Measurements from ENCODE around the gene KCMF1. TPM values are rescaled to one million over a fixed set of nuclear protein-coding genes. Genes with fewer than 3 reads are reported as not detected.
"Not testable (repeated sequence)": the region's sequence is repeated elsewhere in the genome, so short reads cannot be mapped to it uniquely, and the experiment has no call there.

The KCMF1 gene
- 42.7 and 59.6 TPM in 2 replicates for total RNA-seq (2014; rRNA removed; shearing (Covaris generic); ENCODE audit: low replicate concordance)

GRCh38 chr2:84970868-84971509 lies at the start of gene KCMF1:
Gene KCMF1 (plus strand): TSS chr2:84971161. CDS start chr2:84971452, 291 bp downstream.
- in situ Hi-C loops (cut with HindIII; ENCODE audit: low pct_unique_long_range_greater_than_20kb, low sequenced_read_pairs), result no loop called here
- peak; percentile 58 for DNase-seq (ENCODE audit: low read depth)

- in situ Hi-C loops (cut with HindIII; ENCODE audit: low pct_unique_long_range_greater_than_20kb, low sequenced_read_pairs), result no loop called here
- DNase-seq (ENCODE audit: low read depth), result no peak
These were observed 48.0 kb upstream of the KCMF1 start for GRCh38 chr2:84923009-84923408.

- DNase-seq (ENCODE audit: low read depth), result peak; percentile 97
These were observed 46.5 kb upstream of the KCMF1 start for GRCh38 chr2:84924173-84925106.

DNA sequence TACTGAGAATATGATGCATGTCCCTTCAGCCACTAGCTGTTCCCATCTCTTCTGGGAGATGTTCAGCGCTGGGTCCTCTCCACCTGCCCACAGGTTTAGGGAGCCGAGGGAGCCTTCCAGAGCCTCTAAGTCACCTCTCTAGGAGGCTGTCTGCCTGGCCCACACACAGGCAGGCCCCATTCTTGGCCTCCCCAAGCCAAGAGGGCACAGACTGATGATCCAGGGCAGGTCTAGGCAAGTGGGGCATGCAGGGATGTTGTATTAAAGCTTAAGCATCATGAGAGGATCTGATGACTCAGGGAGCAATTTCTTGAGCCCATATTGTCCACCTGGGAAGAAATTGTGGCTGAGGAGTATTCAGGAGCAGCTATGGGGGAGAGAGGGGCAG lies 45.6 kb upstream of the KCMF1 start:
- in situ Hi-C loops (cut with HindIII; ENCODE audit: low pct_unique_long_range_greater_than_20kb, low sequenced_read_pairs), result no loop called here
- DNase-seq (ENCODE audit: low read depth), result no peak

More at GRCh38 chr2:84924173-84925106, 46.5 kb upstream of the KCMF1 start:
- in situ Hi-C loops (cut with HindIII; ENCODE audit: low pct_unique_long_range_greater_than_20kb, low sequenced_read_pairs), result no loop called here

DNA sequence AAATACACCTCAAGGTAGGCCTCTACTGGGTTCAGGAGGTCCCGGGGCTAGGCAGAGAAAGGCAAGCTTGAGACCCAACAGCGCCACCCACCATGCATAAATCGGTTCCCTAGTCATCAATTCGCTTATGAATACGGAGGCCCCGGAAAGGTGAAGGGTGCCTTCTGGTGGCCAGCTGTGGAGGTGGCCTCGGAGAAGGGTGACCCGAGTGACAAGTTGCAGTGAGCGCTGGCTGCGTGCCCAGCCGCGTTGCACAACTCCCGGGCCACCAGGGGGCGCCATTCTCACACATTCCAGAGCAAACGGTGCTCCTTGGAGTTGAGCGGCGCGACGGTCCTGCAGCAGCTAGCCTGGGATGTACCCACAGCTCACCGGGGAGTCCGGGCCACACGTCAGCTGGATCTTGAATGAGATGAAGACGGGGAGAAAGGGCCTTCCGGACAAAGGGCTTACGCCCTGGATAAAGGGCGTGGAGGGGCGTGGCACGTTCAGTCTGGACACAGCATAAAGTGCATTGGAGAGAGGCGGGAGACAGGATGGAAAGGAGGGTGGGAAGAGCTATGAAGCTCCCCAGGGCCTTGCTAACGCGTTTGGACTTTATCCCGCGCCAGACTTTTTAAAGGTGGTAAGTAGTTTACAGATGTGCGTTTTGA lies 45.1 kb upstream of the KCMF1 start:
- peak; percentile 100 for DNase-seq (ENCODE audit: low read depth)
- in situ Hi-C loops (cut with HindIII; ENCODE audit: low pct_unique_long_range_greater_than_20kb, low sequenced_read_pairs), result no loop called here

- in situ Hi-C loops (cut with HindIII; ENCODE audit: low pct_unique_long_range_greater_than_20kb, low sequenced_read_pairs), result no loop called here
- no peak for DNase-seq (ENCODE audit: low read depth)
These were observed 43.7 kb upstream of the KCMF1 start for GRCh38 chr2:84927275-84927627.

DNA sequence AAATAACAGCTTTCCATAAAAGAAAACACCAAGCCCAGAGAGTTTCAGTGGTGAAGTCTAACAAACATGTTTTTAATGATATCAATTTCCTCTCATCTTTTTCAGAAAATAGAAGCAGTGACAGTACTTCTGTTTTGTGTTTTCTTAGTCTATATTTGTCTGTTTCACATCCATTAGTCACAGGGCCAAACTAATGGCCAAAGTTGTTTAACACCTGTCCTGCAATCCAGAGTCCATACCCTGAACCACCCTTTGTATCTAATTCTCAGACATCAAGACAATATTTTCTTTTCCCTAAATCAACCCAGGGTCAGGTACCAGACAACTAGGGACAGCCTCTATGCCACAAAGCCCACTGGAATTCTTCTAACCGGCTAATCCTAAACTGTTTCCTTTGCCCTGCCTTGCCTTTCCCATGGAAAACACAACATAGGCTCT lies 39.6 kb upstream of the KCMF1 start:
- in situ Hi-C loops (cut with HindIII; ENCODE audit: low pct_unique_long_range_greater_than_20kb, low sequenced_read_pairs), result no loop called here
- DNase-seq (ENCODE audit: low read depth), result no peak

DNA sequence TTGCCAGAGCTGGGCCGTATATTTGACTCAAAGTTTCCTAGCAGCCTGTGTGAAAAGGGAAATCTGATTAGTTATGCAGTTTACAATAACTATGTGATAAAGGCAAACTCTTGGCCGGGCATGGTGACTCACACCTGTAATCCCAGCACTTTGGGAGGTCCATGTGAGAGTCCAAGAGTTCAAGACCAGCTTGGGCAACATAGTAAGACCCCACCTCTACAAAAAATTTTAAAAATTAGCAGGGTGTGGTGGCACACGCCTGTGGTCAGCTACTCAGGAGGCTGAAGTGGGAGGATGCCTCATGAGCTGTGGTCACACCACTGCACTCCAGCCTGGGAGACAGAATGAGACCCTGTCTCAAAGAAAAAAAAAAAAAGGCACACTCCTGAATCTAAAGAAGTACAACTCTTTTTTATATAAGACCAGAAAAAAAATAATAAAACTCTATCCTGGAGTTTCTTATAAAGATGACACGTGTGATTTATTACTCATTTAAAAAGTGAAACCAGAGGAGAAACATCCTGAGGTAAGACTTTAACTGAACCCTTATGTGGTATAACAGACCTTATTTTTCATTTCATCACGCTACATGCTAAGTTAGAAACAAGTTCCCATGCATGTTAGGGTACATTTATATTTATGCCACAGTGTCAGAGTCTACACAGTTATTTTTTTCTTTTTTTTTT lies 32.6 kb upstream of the KCMF1 start:
- in situ Hi-C loops (cut with HindIII; ENCODE audit: low pct_unique_long_range_greater_than_20kb, low sequenced_read_pairs), result no loop called here
- no peak for DNase-seq (ENCODE audit: low read depth)

- peak; percentile 50 for DNase-seq (ENCODE audit: low read depth)
- in situ Hi-C loops (cut with HindIII; ENCODE audit: low pct_unique_long_range_greater_than_20kb, low sequenced_read_pairs), result no loop called here
These were observed 31.4 kb upstream of the KCMF1 start for GRCh38 chr2:84939426-84940087.

DNA sequence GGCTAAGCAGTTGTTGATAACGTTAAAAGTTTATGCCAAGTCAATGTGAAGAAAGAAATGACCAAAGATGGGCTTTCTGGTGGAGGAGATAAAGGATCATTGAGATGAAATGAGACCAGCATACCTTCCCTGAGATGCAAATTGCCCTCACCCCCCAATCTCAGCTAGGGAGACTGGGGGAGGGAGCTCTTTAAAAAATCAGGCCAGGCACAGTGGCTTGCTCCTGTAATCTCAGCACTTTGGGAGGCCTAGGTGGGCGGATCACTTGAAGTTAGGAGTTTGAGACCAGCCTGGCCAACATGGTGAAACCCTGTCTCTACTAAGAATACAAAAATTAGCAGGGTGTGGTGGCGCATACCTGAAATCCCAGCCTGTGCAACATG lies 30.9 kb upstream of the KCMF1 start:
- in situ Hi-C loops (cut with HindIII; ENCODE audit: low pct_unique_long_range_greater_than_20kb, low sequenced_read_pairs), result no loop called here
- DNase-seq (ENCODE audit: low read depth), result no peak

DNA sequence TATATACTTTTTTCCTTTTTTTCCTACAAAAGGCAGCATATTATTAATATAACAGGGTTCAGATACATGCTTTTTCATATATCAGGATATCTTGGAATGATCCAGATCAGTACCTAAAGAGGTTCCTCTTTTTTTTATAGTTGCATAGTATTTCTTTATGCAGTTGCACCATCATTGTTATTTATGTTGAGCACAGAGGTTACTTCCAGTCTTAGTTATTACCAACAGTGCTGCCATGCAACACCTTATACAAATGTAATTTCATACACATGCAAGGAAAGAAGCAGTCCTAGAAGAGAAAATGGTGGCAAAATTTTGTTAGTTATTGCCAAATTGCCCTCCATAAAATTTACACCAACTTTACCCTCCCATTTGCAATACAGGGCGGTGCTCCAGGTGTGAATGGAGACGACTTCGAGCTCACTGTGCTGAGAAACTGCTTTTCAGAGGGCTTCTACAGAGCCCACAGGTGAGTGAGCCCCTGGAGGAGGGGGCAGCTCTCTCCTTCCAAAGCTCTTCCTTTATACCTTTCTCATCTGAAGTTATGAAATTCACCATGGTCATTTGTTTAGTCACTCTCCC lies 30.0 kb upstream of the KCMF1 start:
- in situ Hi-C loops (cut with HindIII; ENCODE audit: low pct_unique_long_range_greater_than_20kb, low sequenced_read_pairs), result no loop called here
- DNase-seq (ENCODE audit: low read depth), result no peak

DNA sequence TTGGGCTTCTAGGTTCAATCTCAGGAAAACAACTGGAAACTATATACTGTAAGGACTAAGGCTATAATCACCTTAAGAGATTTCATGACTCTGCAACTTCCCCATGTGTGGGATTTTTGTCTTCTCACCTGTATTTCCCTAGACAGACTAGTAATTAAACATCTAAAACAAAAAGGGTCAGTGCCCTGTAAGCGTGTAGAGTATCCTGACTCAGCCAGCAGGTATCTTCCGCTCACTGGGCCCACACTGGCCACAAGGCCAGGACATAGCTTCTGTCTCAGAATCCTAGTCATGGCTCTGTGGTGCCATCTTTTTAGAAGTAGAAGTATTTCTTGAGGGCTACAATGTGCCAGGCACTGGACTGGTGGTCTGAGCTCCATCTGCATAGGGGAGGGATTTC lies 28.8 kb upstream of the KCMF1 start:
- in situ Hi-C loops (cut with HindIII; ENCODE audit: low pct_unique_long_range_greater_than_20kb, low sequenced_read_pairs), result no loop called here
- DNase-seq (ENCODE audit: low read depth), result no peak

DNA sequence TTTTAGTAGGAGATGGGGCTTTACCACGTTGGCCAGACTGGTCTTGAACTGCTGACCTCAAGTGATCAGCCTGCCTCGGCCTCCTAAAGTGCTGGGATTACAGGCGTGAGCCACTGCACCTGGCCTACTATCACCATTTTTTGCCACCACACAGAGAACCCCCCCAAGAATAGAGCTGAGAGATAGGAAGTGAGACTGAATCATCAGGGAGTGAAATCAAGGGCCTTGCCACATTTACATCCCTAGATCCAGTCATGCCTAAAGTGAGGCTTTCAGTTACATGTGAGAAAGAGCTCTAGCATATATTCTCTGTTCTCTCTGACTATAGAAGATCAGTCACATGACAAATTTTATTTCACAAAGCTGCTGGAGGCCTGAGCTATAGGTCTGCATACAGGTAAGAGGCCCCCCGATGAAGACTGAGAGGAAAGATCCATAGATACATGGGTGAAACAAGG lies 28.0 kb upstream of the KCMF1 start:
- in situ Hi-C loops (cut with HindIII; ENCODE audit: low pct_unique_long_range_greater_than_20kb, low sequenced_read_pairs), result no loop called here
- DNase-seq (ENCODE audit: low read depth), result no peak

GRCh38 chr2:84944295-84944909 lies 26.6 kb upstream of the KCMF1 start:
- DNase-seq (ENCODE audit: low read depth), result no peak
- in situ Hi-C loops (cut with HindIII; ENCODE audit: low pct_unique_long_range_greater_than_20kb, low sequenced_read_pairs), result no loop called here

DNA sequence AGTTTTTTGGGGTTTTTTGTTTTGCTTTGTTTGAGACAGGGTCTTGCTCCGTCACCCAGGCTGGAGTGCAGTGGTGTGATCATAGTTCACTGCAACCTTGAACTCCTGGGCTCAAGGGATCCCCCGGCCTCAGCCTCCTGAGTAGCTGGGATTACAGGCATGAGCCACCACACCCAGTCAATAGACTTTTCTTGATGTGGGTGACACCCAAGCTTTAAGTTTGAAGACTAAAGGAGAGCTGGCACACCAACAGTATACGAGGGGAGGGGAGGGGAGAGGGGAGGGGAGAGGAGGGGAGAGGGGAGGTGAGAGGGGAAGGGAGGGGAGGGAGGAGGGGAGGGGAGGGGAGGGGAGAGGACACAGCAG lies 25.1 kb upstream of the KCMF1 start:
- in situ Hi-C loops (cut with HindIII; ENCODE audit: low pct_unique_long_range_greater_than_20kb, low sequenced_read_pairs); DNase-seq (ENCODE audit: low read depth): not testable (repeated sequence)

- peak; percentile 95 for DNase-seq (ENCODE audit: low read depth)
- in situ Hi-C loops (cut with HindIII; ENCODE audit: low pct_unique_long_range_greater_than_20kb, low sequenced_read_pairs), result no loop called here
These were observed 24.6 kb upstream of the KCMF1 start for GRCh38 chr2:84946204-84947009.
